ENCODE results near the gene CD34.

Gene CD34

GRCh38 chr1:207860531-207860930 is 50.4 kb downstream of the CD34 start:
- Histone ChIP-seq H3K36me3 (ENCODE audit: insufficient read depth, low read length) (peaks cover 47% of the 10 kb centered on the region), H3K9ac (ENCODE audit: low read depth, low read length) (no peak overlapping the region), H3K4me3 (ENCODE audit: low read length) (no peak overlapping the region), H3K4me1 (ENCODE audit: control insufficient read depth, insufficient read depth, low read length) (peaks cover 56% of the 10 kb centered on the region), H3K4me2 (ENCODE audit: low read length) (no peak overlapping the region), H3K9me3 (replicated peaks; ENCODE audit: low read length) (no peaks in the 10 kb centered on the region), H3K27me3 (ENCODE audit: control insufficient read depth, insufficient read depth, low read length) (no peaks in the 10 kb centered on the region)

GRCh38 chr1:207858806-207859205 is 52.1 kb downstream of the CD34 start:
- H3K4me3 ChIP-seq (ENCODE audit: low read length), result no peak overlapping the region
- no peaks in the 10 kb centered on the region for H3K27me3 ChIP-seq (ENCODE audit: control insufficient read depth, insufficient read depth, low read length)
- peaks cover 47% of the 10 kb centered on the region for H3K4me1 ChIP-seq (ENCODE audit: control insufficient read depth, insufficient read depth, low read length)
- H3K4me2 ChIP-seq (ENCODE audit: low read length), result peak overlapping the region; percentile 7
- no peaks in the 10 kb centered on the region for H3K9me3 ChIP-seq (replicated peaks; ENCODE audit: low read length)
- H3K9ac ChIP-seq (ENCODE audit: low read depth, low read length), result no peak overlapping the region
- H3K36me3 ChIP-seq (ENCODE audit: insufficient read depth, low read length), result peaks cover 31% of the 10 kb centered on the region

GRCh38 chr1:207858281-207858680 is 52.6 kb downstream of the CD34 start:
- Histone ChIP-seq H3K4me2 (ENCODE audit: low read length) (no peak overlapping the region), H3K36me3 (ENCODE audit: insufficient read depth, low read length) (peaks cover 27% of the 10 kb centered on the region), H3K9me3 (replicated peaks; ENCODE audit: low read length) (no peaks in the 10 kb centered on the region), H3K9ac (ENCODE audit: low read depth, low read length) (no peak overlapping the region), H3K27me3 (ENCODE audit: control insufficient read depth, insufficient read depth, low read length) (no peaks in the 10 kb centered on the region), H3K4me1 (ENCODE audit: control insufficient read depth, insufficient read depth, low read length) (peaks cover 50% of the 10 kb centered on the region), H3K4me3 (ENCODE audit: low read length) (no peak overlapping the region)

GRCh38 chr1:207857447-207857846 is 53.5 kb downstream of the CD34 start:
- no peaks in the 10 kb centered on the region for H3K27me3 ChIP-seq (ENCODE audit: control insufficient read depth, insufficient read depth, low read length)
- no peak overlapping the region for H3K9ac ChIP-seq (ENCODE audit: low read depth, low read length)
- H3K4me1 ChIP-seq (ENCODE audit: control insufficient read depth, insufficient read depth, low read length), result peaks cover 48% of the 10 kb centered on the region
- H3K4me3 ChIP-seq (ENCODE audit: low read length), result no peak overlapping the region
- H3K9me3 ChIP-seq (replicated peaks; ENCODE audit: low read length), result no peaks in the 10 kb centered on the region
- peaks cover 29% of the 10 kb centered on the region for H3K36me3 ChIP-seq (ENCODE audit: insufficient read depth, low read length)
- H3K4me2 ChIP-seq (ENCODE audit: low read length), result no peak overlapping the region

GRCh38 chr1:207856276-207857023 is 54.5 kb downstream of the CD34 start:
- no peaks in the 10 kb centered on the region for H3K9me3 ChIP-seq (replicated peaks; ENCODE audit: low read length)
- H3K9ac ChIP-seq (ENCODE audit: low read depth, low read length), result no peak overlapping the region
- peaks cover 47% of the 10 kb centered on the region for H3K4me1 ChIP-seq (ENCODE audit: control insufficient read depth, insufficient read depth, low read length)
- H3K36me3 ChIP-seq (ENCODE audit: insufficient read depth, low read length), result peaks cover 26% of the 10 kb centered on the region
- H3K4me3 ChIP-seq (ENCODE audit: low read length), result no peak overlapping the region
- H3K27me3 ChIP-seq (ENCODE audit: control insufficient read depth, insufficient read depth, low read length), result no peaks in the 10 kb centered on the region
- no peak overlapping the region for H3K4me2 ChIP-seq (ENCODE audit: low read length)

GRCh38 chr1:207854001-207854400 is 56.9 kb downstream of the CD34 start:
- H3K9me3 ChIP-seq (replicated peaks; ENCODE audit: low read length), result no peaks in the 10 kb centered on the region

GRCh38 chr1:207853372-207853757 is 57.6 kb downstream of the CD34 start:
- H3K4me2 ChIP-seq (ENCODE audit: low read length), result peak overlapping the region; percentile 13
- peaks cover 49% of the 10 kb centered on the region for H3K4me1 ChIP-seq (ENCODE audit: control insufficient read depth, insufficient read depth, low read length)
- H3K9me3 ChIP-seq (replicated peaks; ENCODE audit: low read length), result no peaks in the 10 kb centered on the region
- H3K9ac ChIP-seq (ENCODE audit: low read depth, low read length), result peak overlapping the region; percentile 19
- H3K27me3 ChIP-seq (ENCODE audit: control insufficient read depth, insufficient read depth, low read length), result no peaks in the 10 kb centered on the region
- no peak overlapping the region for H3K4me3 ChIP-seq (ENCODE audit: low read length)
- H3K36me3 ChIP-seq (ENCODE audit: insufficient read depth, low read length), result peaks cover 30% of the 10 kb centered on the region

More at GRCh38 chr1:207854001-207854400, 56.9 kb downstream of the CD34 start:
- Histone ChIP-seq H3K27me3 (ENCODE audit: control insufficient read depth, insufficient read depth, low read length) (no peaks in the 10 kb centered on the region), H3K9ac (ENCODE audit: low read depth, low read length) (no peak overlapping the region), H3K4me2 (ENCODE audit: low read length) (no peak overlapping the region), H3K4me1 (ENCODE audit: control insufficient read depth, insufficient read depth, low read length) (peaks cover 50% of the 10 kb centered on the region), H3K36me3 (ENCODE audit: insufficient read depth, low read length) (peaks cover 30% of the 10 kb centered on the region), H3K4me3 (ENCODE audit: low read length) (no peak overlapping the region)

- H3K4me3 ChIP-seq (ENCODE audit: low read length), result no peak overlapping the region
- no peaks in the 10 kb centered on the region for H3K27me3 ChIP-seq (ENCODE audit: control insufficient read depth, insufficient read depth, low read length)
- no peaks in the 10 kb centered on the region for H3K9me3 ChIP-seq (replicated peaks; ENCODE audit: low read length)
- H3K4me1 ChIP-seq (ENCODE audit: control insufficient read depth, insufficient read depth, low read length), result peaks cover 54% of the 10 kb centered on the region
- peak overlapping the region; percentile 19 for H3K9ac ChIP-seq (ENCODE audit: low read depth, low read length)
- peaks cover 30% of the 10 kb centered on the region for H3K36me3 ChIP-seq (ENCODE audit: insufficient read depth, low read length)
- peak overlapping the region; percentile 13 for H3K4me2 ChIP-seq (ENCODE audit: low read length)
Observed at GRCh38 chr1:207852576-207853371, 58.2 kb downstream of the CD34 start.

GRCh38 chr1:207851696-207852095 is 59.2 kb downstream of the CD34 start:
- Histone ChIP-seq H3K27me3 (ENCODE audit: control insufficient read depth, insufficient read depth, low read length) (no peaks in the 10 kb centered on the region), H3K4me2 (ENCODE audit: low read length) (no peak overlapping the region), H3K4me3 (ENCODE audit: low read length) (no peak overlapping the region), H3K4me1 (ENCODE audit: control insufficient read depth, insufficient read depth, low read length) (peaks cover 64% of the 10 kb centered on the region), H3K9ac (ENCODE audit: low read depth, low read length) (no peak overlapping the region), H3K9me3 (replicated peaks; ENCODE audit: low read length) (no peaks in the 10 kb centered on the region), H3K36me3 (ENCODE audit: insufficient read depth, low read length) (peaks cover 24% of the 10 kb centered on the region)

- H3K9me3 ChIP-seq (replicated peaks; ENCODE audit: low read length), result no peaks in the 10 kb centered on the region
- H3K27me3 ChIP-seq (ENCODE audit: control insufficient read depth, insufficient read depth, low read length), result no peaks in the 10 kb centered on the region
- H3K4me2 ChIP-seq (ENCODE audit: low read length), result no peak overlapping the region
- H3K4me1 ChIP-seq (ENCODE audit: control insufficient read depth, insufficient read depth, low read length), result peaks cover 72% of the 10 kb centered on the region
- peaks cover 16% of the 10 kb centered on the region for H3K36me3 ChIP-seq (ENCODE audit: insufficient read depth, low read length)
- no peak overlapping the region for H3K9ac ChIP-seq (ENCODE audit: low read depth, low read length)
- H3K4me3 ChIP-seq (ENCODE audit: low read length), result no peak overlapping the region
Observed at GRCh38 chr1:207850621-207851407, 60.1 kb downstream of the CD34 start.

- Histone ChIP-seq H3K36me3 (ENCODE audit: insufficient read depth, low read length) (peaks cover 16% of the 10 kb centered on the region), H3K9me3 (replicated peaks; ENCODE audit: low read length) (no peaks in the 10 kb centered on the region), H3K4me2 (ENCODE audit: low read length) (no peak overlapping the region), H3K4me3 (ENCODE audit: low read length) (no peak overlapping the region), H3K27me3 (ENCODE audit: control insufficient read depth, insufficient read depth, low read length) (no peaks in the 10 kb centered on the region), H3K4me1 (ENCODE audit: control insufficient read depth, insufficient read depth, low read length) (peaks cover 84% of the 10 kb centered on the region), H3K9ac (ENCODE audit: low read depth, low read length) (peak overlapping the region; percentile 9)
Observed at GRCh38 chr1:207849646-207850045, 61.3 kb downstream of the CD34 start.
